HEK293T (cell line): ENCODE measurements around the gene MYO7A.

Source experiments
- CTCF ChIA-PET: fragments of 350-600 bp; formaldehyde crosslinking; extraction: SDS; loops from one replicate; lab custom pipeline; 2021; ENCODE audit warnings: antibody characterized with exemption, inconsistent platforms; lab: Yijun Ruan, JAX
- POLR2A ChIA-PET: fragments of 350-600 bp; formaldehyde crosslinking; extraction: SDS; loops from one replicate; lab custom pipeline; 2020; ENCODE audit warnings: antibody characterized with exemption, inconsistent platforms; lab: Yijun Ruan, JAX
- DNase-seq: peaks from one replicate; pipeline ENCODE4 v3.0.0; 2012; ENCODE audit warnings: mixed read lengths; ENCODE audit errors: extremely low spot score
- ARNT ChIP-seq: fragments of 450-650 bp; IDR thresholded peaks from 2 replicates; pipeline ENCODE4 v1.6.1; 2017; ENCODE audit warnings: mild to moderate bottlenecking
- BHLHE40 ChIP-seq: fragments of 450-650 bp; IDR thresholded peaks from 2 replicates; pipeline ENCODE4 v1.6.1; 2016; ENCODE audit warnings: mild to moderate bottlenecking, moderate library complexity, borderline replicate concordance
- CTBP1 ChIP-seq: fragments of 450-650 bp; IDR thresholded peaks from 2 replicates; pipeline ENCODE4 v1.6.1; 2016; ENCODE audit warnings: borderline replicate concordance
- ELF4 ChIP-seq: fragments of 450-650 bp; IDR thresholded peaks from 2 replicates; pipeline ENCODE4 v1.6.1; 2017; ENCODE audit warnings: antibody characterized with exemption
- FOXA1 ChIP-seq: fragments of 450-650 bp; IDR thresholded peaks from 2 replicates; pipeline ENCODE4 v1.6.1; 2016; ENCODE audit warnings: mild to moderate bottlenecking
- FOXK2 ChIP-seq: fragments of 450-650 bp; IDR thresholded peaks from 2 replicates; pipeline ENCODE4 v1.6.1; 2016; ENCODE audit warnings: mild to moderate bottlenecking
- FOXM1 ChIP-seq: fragments of 450-650 bp; IDR thresholded peaks from 2 replicates; pipeline ENCODE4 v1.6.1; 2017; ENCODE audit warnings: mild to moderate bottlenecking, borderline replicate concordance
- HDGF ChIP-seq: fragments of 450-650 bp; IDR thresholded peaks from 2 replicates; pipeline ENCODE4 v1.6.1; 2017; ENCODE audit warnings: antibody characterized with exemption, borderline replicate concordance
- L3MBTL2 ChIP-seq: fragments of 450-650 bp; conservative IDR thresholded peaks from 2 replicates; pipeline ENCODE4 v1.6.1; 2016; ENCODE audit warnings: mild to moderate bottlenecking
- LEF1 ChIP-seq: fragments of 450-650 bp; IDR thresholded peaks from 2 replicates; pipeline ENCODE4 v1.6.1; 2017; ENCODE audit warnings: mild to moderate bottlenecking, borderline replicate concordance
- NFRKB ChIP-seq: fragments of 450-650 bp; IDR thresholded peaks from 2 replicates; pipeline ENCODE4 v1.6.1; 2016; ENCODE audit warnings: mild to moderate bottlenecking, moderate library complexity
- SP1 ChIP-seq: fragments of 450-650 bp; IDR thresholded peaks from 2 replicates; pipeline ENCODE4 v1.6.1; 2017
- SUZ12 ChIP-seq: fragments of 450-650 bp; IDR thresholded peaks from 2 replicates; pipeline ENCODE4 v1.6.1; 2016; ENCODE audit warnings: mild to moderate bottlenecking
- TARDBP ChIP-seq: fragments of 450-650 bp; IDR thresholded peaks from 2 replicates; pipeline ENCODE4 v1.6.1; 2016
- ZNF384 ChIP-seq: fragments of 450-650 bp; IDR thresholded peaks from 2 replicates; pipeline ENCODE4 v1.6.1; 2016
- TF ChIP-seq, protein P1 (sequence below): fragments of 450-650 bp; IDR thresholded peaks from 2 replicates; pipeline ENCODE4 v1.6.1; 2016

Gene MYO7A

GRCh38 chr11:77112641-77113381, 15.2 kb upstream of the MYO7A start:
- DNase-seq, result no peak
- CTCF ChIA-PET, result interaction anchor here (1.8 kb wide), 1 partner anchor 14 kb away, joined by 7 read pairs; no protein-coding TSS in a partner anchor
- no peak for TF ChIP-seq SUZ12
- TF ChIP-seq SP1, result no peak
- TF ChIP-seq TARDBP, result no peak
- TF ChIP-seq, protein P1, sequence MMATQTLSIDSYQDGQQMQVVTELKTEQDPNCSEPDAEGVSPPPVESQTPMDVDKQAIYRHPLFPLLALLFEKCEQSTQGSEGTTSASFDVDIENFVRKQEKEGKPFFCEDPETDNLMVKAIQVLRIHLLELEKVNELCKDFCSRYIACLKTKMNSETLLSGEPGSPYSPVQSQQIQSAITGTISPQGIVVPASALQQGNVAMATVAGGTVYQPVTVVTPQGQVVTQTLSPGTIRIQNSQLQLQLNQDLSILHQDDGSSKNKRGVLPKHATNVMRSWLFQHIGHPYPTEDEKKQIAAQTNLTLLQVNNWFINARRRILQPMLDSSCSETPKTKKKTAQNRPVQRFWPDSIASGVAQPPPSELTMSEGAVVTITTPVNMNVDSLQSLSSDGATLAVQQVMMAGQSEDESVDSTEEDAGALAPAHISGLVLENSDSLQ, result no peak
- no peak for TF ChIP-seq LEF1
- TF ChIP-seq BHLHE40, result no peak
- no peak for TF ChIP-seq ARNT
- no peak for TF ChIP-seq HDGF
- TF ChIP-seq NFRKB, result no peak
- TF ChIP-seq ZNF384, result no peak
- no peak for TF ChIP-seq FOXK2
- TF ChIP-seq FOXA1, result no peak
- TF ChIP-seq L3MBTL2, result no peak
- TF ChIP-seq CTBP1, result no peak
- no peak for TF ChIP-seq FOXM1
- POLR2A ChIA-PET, result no interaction called here

DNA sequence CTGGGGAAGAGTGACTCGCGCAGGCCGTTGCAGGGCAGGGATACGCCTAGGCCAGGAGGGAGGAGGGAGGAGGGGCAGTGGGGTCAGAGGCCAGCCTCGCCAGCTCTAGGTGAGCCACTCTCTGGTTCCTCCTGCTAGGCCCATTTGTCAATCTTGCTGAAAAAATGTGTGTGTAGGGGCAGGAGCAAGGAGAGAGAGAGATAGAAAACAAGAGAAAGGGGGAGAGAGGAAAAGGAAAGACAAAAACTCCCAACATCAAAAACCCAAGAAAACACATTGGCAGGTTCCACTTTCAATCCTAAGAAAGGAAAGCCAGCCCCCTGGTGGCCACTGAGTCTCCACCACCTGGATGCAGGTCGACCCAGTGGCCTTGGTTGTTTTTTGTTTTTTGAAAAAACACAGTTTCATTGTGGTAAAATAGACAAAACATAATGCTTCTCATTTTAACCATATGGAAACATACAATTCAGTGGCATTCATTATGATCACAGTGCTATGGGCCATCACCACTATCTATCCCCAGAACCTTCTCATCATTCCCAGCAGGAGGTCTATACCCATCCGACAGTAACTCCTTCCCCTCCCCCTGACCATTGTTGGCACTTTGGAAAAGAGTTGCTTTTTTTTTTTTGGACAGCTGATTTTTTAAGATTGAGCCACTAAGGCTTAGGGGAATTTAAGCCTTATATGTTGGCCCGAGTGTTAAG, 14.5 kb upstream of the MYO7A start:
- CTCF ChIA-PET, result interaction anchor here (1.8 kb wide), 1 partner anchor 14 kb away, joined by 7 read pairs; no protein-coding TSS in a partner anchor
- POLR2A ChIA-PET, result no interaction called here
- peak; percentile 48 for DNase-seq
- no peak for TF ChIP-seq NFRKB
- TF ChIP-seq ZNF384, result no peak
- TF ChIP-seq TARDBP, result no peak
- TF ChIP-seq, protein P1, result no peak
- TF ChIP-seq L3MBTL2, result no peak
- no peak for TF ChIP-seq ELF4
- no peak for TF ChIP-seq HDGF
- TF ChIP-seq FOXK2, result no peak
- TF ChIP-seq SUZ12, result no peak
- TF ChIP-seq SP1, result no peak
- TF ChIP-seq CTBP1, result no peak
- no peak for TF ChIP-seq LEF1
- no peak for TF ChIP-seq BHLHE40

DNA sequence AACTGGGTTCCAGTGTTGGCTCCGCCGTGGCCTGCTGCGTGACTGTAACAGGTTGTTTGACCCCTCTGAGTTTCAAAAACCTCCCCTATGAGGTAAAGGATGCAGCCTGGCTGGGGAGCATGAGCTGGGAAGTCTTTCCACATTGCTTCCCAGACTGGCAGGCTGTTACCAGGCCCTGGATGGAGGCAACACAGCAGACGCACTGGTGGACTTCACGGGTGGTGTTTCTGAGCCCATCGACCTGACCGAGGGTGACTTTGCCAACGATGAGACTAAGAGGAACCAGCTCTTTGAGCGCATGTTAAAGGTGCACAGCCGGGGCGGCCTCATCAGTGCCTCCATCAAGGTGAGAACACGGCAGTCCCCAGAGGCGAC, 14.0 kb upstream of the MYO7A start:
- POLR2A ChIA-PET, result no interaction called here
- TF ChIP-seq ARNT (no peak), TARDBP (no peak), L3MBTL2 (no peak), BHLHE40 (no peak), SUZ12 (no peak), SP1 (no peak), HDGF (no peak), LEF1 (no peak), ZNF384 (no peak), ELF4 (no peak), FOXA1 (no peak), NFRKB (no peak), FOXM1 (no peak), CTBP1 (no peak), FOXK2 (no peak)
- TF ChIP-seq, protein P1, result no peak
- CTCF ChIA-PET, result no interaction called here
- no peak for DNase-seq

- peak; percentile 54 for DNase-seq
- ChIA-PET CTCF (interaction anchor here (1.3 to 1.6 kb wide), 2 partner anchors 12 to 23 kb away, joined by 5 to 7 read pairs; no protein-coding TSS in a partner anchor), POLR2A (no interaction called here)
- TF ChIP-seq ARNT (no peak), FOXM1 (no peak), SP1 (no peak), FOXA1 (no peak), BHLHE40 (no peak), FOXK2 (no peak), ZNF384 (no peak), SUZ12 (no peak), ELF4 (no peak), NFRKB (no peak)
These were observed 12.8 kb upstream of the MYO7A start for GRCh38 chr11:77115181-77115611.

- DNase-seq, result no peak
- POLR2A ChIA-PET, result no interaction called here
- no peak for TF ChIP-seq CTBP1
- TF ChIP-seq FOXM1, result no peak
- no peak for TF ChIP-seq FOXA1
- no peak for TF ChIP-seq FOXK2
- TF ChIP-seq NFRKB, result no peak
- no peak for TF ChIP-seq ARNT
- TF ChIP-seq TARDBP, result no peak
- CTCF ChIA-PET, result interaction anchor here (0.6 to 1.6 kb wide), 3 partner anchors 11 to 67 kb away, joined by 3 to 7 read pairs (median 5); no protein-coding TSS in a partner anchor
These were observed 12.1 kb upstream of the MYO7A start for GRCh38 chr11:77115956-77116355.
